Measurements from ENCODE around the gene PITPNC1. TPM values are rescaled to one million over a fixed set of nuclear protein-coding genes. Genes with fewer than 3 reads are reported as not detected.
"Not testable (repeated sequence)": the region's sequence is repeated elsewhere in the genome, so short reads cannot be mapped to it uniquely, and the experiment has no call there.

The PITPNC1 gene
- total and polyA plus RNA-seq, 12 donors, result 4.9 to 33.0 (median 14.0) TPM

DNA sequence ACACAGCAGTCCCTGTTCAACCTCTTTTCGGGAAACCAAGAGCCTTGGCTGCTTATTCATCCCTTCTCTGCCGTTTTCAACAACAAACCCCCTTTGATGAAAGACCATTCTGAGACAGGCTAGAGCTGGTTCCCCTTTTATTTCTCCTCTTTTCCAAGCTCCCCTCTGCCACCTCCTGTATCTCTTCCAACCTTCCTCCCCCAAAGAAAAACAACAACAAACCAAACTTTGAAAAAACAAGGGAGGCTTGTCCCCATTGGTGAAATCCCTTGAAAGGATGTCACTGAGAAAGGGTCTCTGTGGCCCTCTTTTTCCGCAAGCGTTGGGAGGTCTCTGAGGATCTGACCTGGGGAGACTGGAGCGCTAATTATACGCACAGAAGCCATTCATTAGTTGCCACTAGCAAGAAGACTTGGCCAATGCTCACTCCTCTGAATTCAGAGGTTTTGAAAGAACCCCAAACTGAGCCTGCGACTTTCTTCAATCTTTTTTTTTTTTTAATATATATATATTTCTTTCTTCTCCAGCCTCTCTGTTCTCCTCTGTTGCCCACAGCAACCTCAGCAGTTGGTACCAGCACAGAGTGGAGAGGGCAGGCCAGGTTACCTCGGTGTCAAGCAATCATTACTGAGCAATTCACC is 101.4 kb downstream of the PITPNC1 start:
- no peak overlapping the region for H3K4me3 ChIP-seq
- 79 to 91% (median 86%) methylated on average over 8 of the region's 8 CpGs for WGBS, 4 donors
- no peak for DNase-seq
- no peaks in the 10 kb centered on the region for H3K36me3 ChIP-seq (replicated peaks in 1 of 2)
- peak overlapping the region in 1 of 5 donors; percentile 38 for H3K27ac ChIP-seq
- H3K27me3 ChIP-seq, result no peaks in the 10 kb centered on the region
- peaks cover 0 to 19% of the 10 kb centered on the region in 2 donors for H3K4me1 ChIP-seq (replicated peaks in 1 of 2)
- intact Hi-C loops (cut with DNase I), result loop anchor here (5.0 kb wide), 2 partner anchors 91 to 101 kb away; partner anchors contain the start of gene PITPNC1 (in 1 of the 2)
- no peaks in the 10 kb centered on the region for H3K9me3 ChIP-seq (replicated peaks in 1 of 3)
- TF ChIP-seq POLR2A (IDR thresholded peaks at IDR 0.05), result no peak
- no peak for TF ChIP-seq CTCF (IDR thresholded peaks at IDR 0.05)

- intact Hi-C loops (cut with DNase I), result loop anchor here (5.0 kb wide), 2 partner anchors 92 to 102 kb away; partner anchors contain the start of gene PITPNC1 (in 1 of the 2)
- no peaks in the 10 kb centered on the region for H3K27me3 ChIP-seq
- no peak for TF ChIP-seq POLR2A (IDR thresholded peaks at IDR 0.05)
- TF ChIP-seq CTCF (IDR thresholded peaks at IDR 0.05), result no peak
- no peak overlapping the region for H3K4me3 ChIP-seq
- no peaks in the 10 kb centered on the region for H3K9me3 ChIP-seq (replicated peaks in 1 of 3)
- H3K27ac ChIP-seq, result no peak overlapping the region
- WGBS, 4 donors, result 76 to 90% (median 83%) methylated on average over 3 of the region's 3 CpGs
- DNase-seq, result no peak
- H3K36me3 ChIP-seq (replicated peaks in 1 of 2), result no peaks in the 10 kb centered on the region
- peaks cover 0 to 19% of the 10 kb centered on the region in 2 donors for H3K4me1 ChIP-seq (replicated peaks in 1 of 2)
These were observed 102.1 kb downstream of the PITPNC1 start for GRCh38 chr17:67479148-67479547.

DNA sequence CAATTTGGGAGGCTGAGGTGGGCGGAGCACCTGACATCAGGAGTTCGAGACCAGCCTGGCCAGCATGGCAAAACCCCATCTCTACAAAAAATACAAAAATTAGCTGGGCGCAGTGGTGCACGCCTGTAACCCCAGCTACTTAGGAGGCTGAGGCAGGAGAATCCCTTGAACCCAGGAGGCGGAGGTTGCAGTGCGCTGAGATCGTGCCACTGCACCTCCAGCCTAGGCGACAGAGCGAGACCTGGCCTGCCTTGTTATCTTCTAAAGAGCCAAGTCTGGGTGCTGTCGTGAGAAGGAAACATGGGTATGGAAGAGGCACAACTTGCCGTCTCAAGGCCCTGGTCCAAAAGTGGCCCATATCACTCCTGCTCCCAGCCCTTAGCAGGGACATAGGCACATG is 103.9 kb downstream of the PITPNC1 start:
- H3K9me3 ChIP-seq (replicated peaks in 1 of 3); H3K4me3 ChIP-seq; intact Hi-C loops (cut with DNase I); H3K36me3 ChIP-seq (replicated peaks in 1 of 2); H3K27me3 ChIP-seq; H3K27ac ChIP-seq; DNase-seq: not testable (repeated sequence)
- WGBS, 4 donors, result 97 to 99% (median 98%) methylated on average over 8 to 11 of the region's 11 CpGs
- peaks cover 0 to 10% of the 10 kb centered on the region in 2 donors for H3K4me1 ChIP-seq (replicated peaks in 1 of 2)

- WGBS, 4 donors, result 61 to 73% (median 69%) methylated on average over 4 of the region's 4 CpGs
- no peak for DNase-seq
- H3K27me3 ChIP-seq, result no peaks in the 10 kb centered on the region
- H3K27ac ChIP-seq, result peak overlapping the region in 1 of 5 donors; percentile 8
- no peak for TF ChIP-seq POLR2A (IDR thresholded peaks at IDR 0.05)
- TF ChIP-seq CTCF (IDR thresholded peaks at IDR 0.05), result no peak
- no peaks in the 10 kb centered on the region for H3K9me3 ChIP-seq (replicated peaks in 1 of 3)
- intact Hi-C loops (cut with DNase I), result no loop called here
- H3K4me1 ChIP-seq (replicated peaks in 1 of 2), result peaks cover 0 to 10% of the 10 kb centered on the region in 2 donors
- no peaks in the 10 kb centered on the region for H3K36me3 ChIP-seq (replicated peaks in 1 of 2)
- H3K4me3 ChIP-seq, result no peak overlapping the region
These were observed 104.7 kb downstream of the PITPNC1 start for GRCh38 chr17:67481808-67482207.

DNA sequence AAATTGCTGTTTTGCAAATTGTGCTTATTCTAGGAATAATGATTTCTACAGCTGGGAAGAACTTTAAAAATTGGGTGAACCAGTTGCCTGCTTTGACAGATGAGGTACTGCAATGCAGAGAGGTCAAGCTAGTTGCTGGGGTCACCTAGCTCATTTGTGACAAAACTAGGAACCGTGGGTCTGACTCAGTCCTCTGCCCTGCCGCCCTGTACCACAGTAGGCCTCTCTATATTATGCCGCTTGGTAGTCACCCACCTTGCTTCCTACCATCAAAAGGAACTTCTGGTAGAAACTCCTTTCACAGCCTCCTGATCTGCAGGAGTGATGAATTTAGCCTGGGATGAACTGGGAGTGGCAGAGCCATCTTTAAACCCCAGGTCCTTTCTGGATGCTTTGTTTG is 105.7 kb downstream of the PITPNC1 start:
- no peaks in the 10 kb centered on the region for H3K27me3 ChIP-seq
- intact Hi-C loops (cut with DNase I), result no loop called here
- H3K36me3 ChIP-seq (replicated peaks in 1 of 2), result no peaks in the 10 kb centered on the region
- H3K9me3 ChIP-seq (replicated peaks in 1 of 3), result no peaks in the 10 kb centered on the region
- peaks cover 0 to 10% of the 10 kb centered on the region in 2 donors for H3K4me1 ChIP-seq (replicated peaks in 1 of 2)
- H3K4me3 ChIP-seq, result no peak overlapping the region
- WGBS, 4 donors, result 81 to 100% (median 99%) methylated on average over 3 of the region's 3 CpGs
- no peak overlapping the region for H3K27ac ChIP-seq
- TF ChIP-seq POLR2A (IDR thresholded peaks at IDR 0.05), result no peak
- TF ChIP-seq CTCF (IDR thresholded peaks at IDR 0.05), result no peak
- no peak for DNase-seq

All from adrenal gland (tissue), 12 donors.